BLaER1 (cell line): Measurements from ENCODE around the gene TWIST2.

ENCODE experiments used
- H3K27ac ChIP-seq: shearing (Covaris generic); formaldehyde crosslinking; 2 replicates; pipeline ENCODE4 v1.8.1; 2022
- H3K27me3 ChIP-seq: shearing (Covaris generic); formaldehyde crosslinking; 2 replicates; pipeline ENCODE4 v1.8.1; 2022
- H3K36me3 ChIP-seq: shearing (Covaris generic); formaldehyde crosslinking; 2 replicates; pipeline ENCODE4 v1.8.1; 2022
- H3K4me1 ChIP-seq: shearing (Covaris generic); formaldehyde crosslinking; 2 replicates; pipeline ENCODE4 v1.8.1; 2022
- H3K4me2 ChIP-seq: shearing (Covaris generic); formaldehyde crosslinking; 2 replicates; pipeline ENCODE4 v1.8.1; 2022
- H3K4me3 ChIP-seq: shearing (Covaris generic); formaldehyde crosslinking; 2 replicates; pipeline ENCODE4 v1.8.1; 2022
- H3K9ac ChIP-seq: shearing (Covaris generic); formaldehyde crosslinking; 2 replicates; pipeline ENCODE4 v1.8.1; 2022
- H3K9me3 ChIP-seq: shearing (Covaris generic); formaldehyde crosslinking; 2 replicates; pipeline ENCODE4 v1.8.1; 2022
- H4K20me1 ChIP-seq: shearing (Covaris generic); formaldehyde crosslinking; 2 replicates; pipeline ENCODE4 v1.8.1; 2022
- Cebpa-rat ChIP-seq: shearing (Covaris generic); IDR thresholded peaks from 2 replicates; pipeline ENCODE4 v1.8.1; 2022

Gene TWIST2

DNA sequence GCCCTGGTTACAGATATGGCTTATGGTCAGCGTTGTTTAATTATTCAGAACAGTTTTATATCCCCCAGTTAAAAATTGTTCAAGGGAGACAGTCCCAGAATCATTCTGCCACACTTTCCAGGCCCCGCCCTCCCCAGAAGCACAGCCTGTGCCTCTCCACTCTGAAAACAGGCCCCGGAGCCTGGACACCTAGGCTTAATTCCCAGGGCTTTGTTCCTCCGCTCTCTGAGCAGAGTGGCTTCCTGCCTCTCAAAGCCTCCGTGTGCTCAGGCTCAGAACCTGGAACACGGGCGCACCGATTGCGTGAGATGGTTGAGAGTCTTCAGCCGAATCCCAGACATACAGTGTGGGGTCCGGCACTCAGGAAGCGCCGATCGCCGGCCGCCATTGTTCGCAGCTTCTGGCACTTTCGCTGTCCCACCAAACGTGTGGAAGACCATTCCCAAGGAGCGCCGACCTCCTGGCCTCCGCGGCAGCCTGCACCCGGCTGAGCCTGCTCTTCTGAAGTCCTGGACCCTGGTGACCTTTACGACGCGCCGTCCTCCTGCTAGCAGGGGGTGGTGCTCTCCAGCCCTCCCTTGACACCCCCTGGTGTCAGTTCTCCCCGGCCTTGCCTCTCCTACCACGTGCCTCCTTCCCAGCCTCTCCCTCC is 45.6 kb downstream of the TWIST2 start:
- Histone ChIP-seq H3K4me2 (no peak overlapping the region), H3K27ac (no peak overlapping the region), H3K9me3 (no peaks in the 10 kb centered on the region), H3K4me1 (peaks cover 18% of the 10 kb centered on the region), H3K9ac (no peak overlapping the region), H4K20me1 (no peaks in the 10 kb centered on the region), H3K36me3 (no peaks in the 10 kb centered on the region), H3K4me3 (no peak overlapping the region), H3K27me3 (no peaks in the 10 kb centered on the region)
- no peak for TF ChIP-seq Cebpa-rat

GRCh38 chr2:238894226-238894949 is 46.5 kb downstream of the TWIST2 start:
- Histone ChIP-seq H3K4me1 (peaks cover 25% of the 10 kb centered on the region), H3K27me3 (no peaks in the 10 kb centered on the region), H3K36me3 (no peaks in the 10 kb centered on the region), H3K9me3 (no peaks in the 10 kb centered on the region), H3K9ac (no peak overlapping the region), H3K27ac (no peak overlapping the region), H3K4me2 (no peak overlapping the region), H4K20me1 (no peaks in the 10 kb centered on the region), H3K4me3 (no peak overlapping the region)
- TF ChIP-seq Cebpa-rat = no peak

DNA sequence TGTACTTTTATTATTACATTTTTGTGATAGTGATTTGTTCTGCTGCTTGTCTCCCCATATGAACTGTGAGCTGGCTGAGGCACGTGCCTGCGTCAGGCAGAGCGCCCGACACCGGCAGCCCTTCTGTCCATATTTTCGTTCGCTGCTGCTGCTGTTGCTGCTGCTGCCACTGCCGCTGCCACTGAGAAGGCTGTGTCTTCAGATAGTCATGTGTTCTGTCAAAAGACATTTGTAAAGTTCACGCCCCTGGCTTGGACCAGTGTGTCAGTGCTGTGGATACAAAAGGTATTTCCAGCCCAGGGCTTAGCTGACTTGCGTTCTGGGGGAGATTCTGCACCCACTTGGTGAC is 47.0 kb downstream of the TWIST2 start:
- Histone ChIP-seq H3K4me1 (peaks cover 25% of the 10 kb centered on the region), H3K27ac (no peak overlapping the region), H3K27me3 (no peaks in the 10 kb centered on the region), H3K9ac (no peak overlapping the region), H3K36me3 (no peaks in the 10 kb centered on the region), H3K9me3 (no peaks in the 10 kb centered on the region), H3K4me3 (no peak overlapping the region), H3K4me2 (no peak overlapping the region), H4K20me1 (no peaks in the 10 kb centered on the region)
- no peak for TF ChIP-seq Cebpa-rat

GRCh38 chr2:238895361-238895882 is 47.5 kb downstream of the TWIST2 start:
- Histone ChIP-seq H3K9ac (no peak overlapping the region), H3K4me1 (peaks cover 25% of the 10 kb centered on the region), H3K9me3 (no peaks in the 10 kb centered on the region), H3K4me3 (no peak overlapping the region), H4K20me1 (no peaks in the 10 kb centered on the region), H3K27ac (no peak overlapping the region), H3K27me3 (no peaks in the 10 kb centered on the region), H3K4me2 (no peak overlapping the region), H3K36me3 (no peaks in the 10 kb centered on the region)
- no peak for TF ChIP-seq Cebpa-rat

DNA sequence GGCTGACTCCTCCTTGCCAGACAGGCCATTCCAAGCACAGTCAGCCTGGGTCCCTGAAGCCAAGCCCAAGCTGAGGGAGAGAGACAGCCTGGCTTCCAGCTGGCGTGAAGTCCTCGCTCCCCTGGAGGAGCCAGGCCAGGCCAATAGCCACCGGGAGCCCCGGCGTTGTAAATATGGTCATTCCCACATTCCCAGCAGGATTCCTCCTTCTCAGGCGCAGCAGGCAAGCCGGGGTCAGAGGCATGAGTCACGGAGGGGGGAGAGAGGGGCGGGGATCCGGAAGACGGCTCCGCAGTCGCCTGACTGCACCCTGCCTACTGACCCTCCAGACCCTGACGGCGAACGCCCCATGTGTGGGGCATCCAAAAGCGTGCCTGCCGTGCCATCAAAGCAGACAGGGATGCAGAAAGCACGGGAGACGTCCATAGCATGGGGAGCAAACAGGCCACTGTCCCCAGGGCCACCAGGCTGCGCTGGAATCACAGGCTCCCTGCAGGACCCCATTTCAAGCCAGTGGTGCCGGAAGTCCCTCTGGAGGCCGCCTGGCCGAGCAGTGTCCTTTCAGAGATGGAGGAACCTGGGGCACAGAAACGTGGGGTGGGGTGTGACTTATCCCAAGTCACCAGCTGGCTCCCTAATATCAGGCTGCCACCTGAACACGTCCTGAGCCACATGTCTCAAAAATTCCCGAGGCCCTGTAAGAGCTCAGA is 48.2 kb downstream of the TWIST2 start:
- H4K20me1 ChIP-seq = no peaks in the 10 kb centered on the region
- no peak overlapping the region for H3K4me3 ChIP-seq
- peaks cover 25% of the 10 kb centered on the region for H3K4me1 ChIP-seq
- no peak overlapping the region for H3K27ac ChIP-seq
- TF ChIP-seq Cebpa-rat = no peak
- H3K36me3 ChIP-seq = no peaks in the 10 kb centered on the region
- H3K9me3 ChIP-seq = no peaks in the 10 kb centered on the region
- no peak overlapping the region for H3K9ac ChIP-seq
- no peak overlapping the region for H3K4me2 ChIP-seq
- no peaks in the 10 kb centered on the region for H3K27me3 ChIP-seq

DNA sequence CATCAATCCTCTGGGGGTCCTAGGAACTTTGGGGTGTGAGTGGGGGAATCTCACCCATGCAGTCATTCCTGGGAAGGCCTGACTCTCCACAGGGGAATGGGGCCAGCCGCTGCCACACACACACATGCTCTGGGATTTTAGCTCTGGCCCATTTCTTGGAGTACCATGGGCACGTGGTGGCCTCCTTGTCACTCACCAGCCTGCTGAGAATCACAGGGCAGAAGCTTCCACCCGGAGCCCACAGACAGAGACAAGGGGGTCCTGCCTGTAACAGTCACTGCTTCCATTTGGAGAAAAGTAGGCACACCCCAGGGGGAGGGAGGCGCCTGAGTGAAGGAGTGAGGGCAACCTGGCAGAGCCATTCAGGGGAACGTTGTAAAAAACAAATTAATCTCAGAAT is 48.8 kb downstream of the TWIST2 start:
- H4K20me1 ChIP-seq = no peaks in the 10 kb centered on the region
- no peaks in the 10 kb centered on the region for H3K9me3 ChIP-seq
- no peaks in the 10 kb centered on the region for H3K36me3 ChIP-seq
- peak overlapping the region; percentile 75; the same call in 1 of the 2 replicates for H3K4me2 ChIP-seq
- H3K27ac ChIP-seq = no peak overlapping the region
- H3K27me3 ChIP-seq = no peaks in the 10 kb centered on the region
- peaks cover 25% of the 10 kb centered on the region for H3K4me1 ChIP-seq
- TF ChIP-seq Cebpa-rat = no peak
- H3K9ac ChIP-seq = no peak overlapping the region
- no peak overlapping the region for H3K4me3 ChIP-seq

- Histone ChIP-seq H3K4me1 (peaks cover 25% of the 10 kb centered on the region), H3K4me3 (no peak overlapping the region), H3K27ac (peak overlapping the region; percentile 72), H3K27me3 (no peaks in the 10 kb centered on the region), H3K36me3 (no peaks in the 10 kb centered on the region), H3K9ac (peak overlapping the region; percentile 46; the same call in 1 of the 2 replicates), H4K20me1 (no peaks in the 10 kb centered on the region), H3K4me2 (peak overlapping the region; percentile 75), H3K9me3 (no peaks in the 10 kb centered on the region)
- no peak for TF ChIP-seq Cebpa-rat
Measured at GRCh38 chr2:238897122-238897880, 49.4 kb downstream of the TWIST2 start.

GRCh38 chr2:238897911-238898311 is 50.0 kb downstream of the TWIST2 start:
- no peaks in the 10 kb centered on the region for H3K9me3 ChIP-seq
- TF ChIP-seq Cebpa-rat = no peak
- peak overlapping the region; percentile 46; the same call in 1 of the 2 replicates for H3K9ac ChIP-seq
- no peak overlapping the region for H3K4me3 ChIP-seq
- H3K27me3 ChIP-seq = no peaks in the 10 kb centered on the region
- H3K4me2 ChIP-seq = peak overlapping the region; percentile 75
- no peaks in the 10 kb centered on the region for H3K36me3 ChIP-seq
- no peaks in the 10 kb centered on the region for H4K20me1 ChIP-seq
- peak overlapping the region; percentile 72 for H3K27ac ChIP-seq
- peaks cover 25% of the 10 kb centered on the region for H3K4me1 ChIP-seq

- H3K9me3 ChIP-seq = no peaks in the 10 kb centered on the region
- H3K27me3 ChIP-seq = no peaks in the 10 kb centered on the region
- H3K4me3 ChIP-seq = no peak overlapping the region
- H3K4me1 ChIP-seq = peaks cover 25% of the 10 kb centered on the region
- no peaks in the 10 kb centered on the region for H4K20me1 ChIP-seq
- peak overlapping the region; percentile 75 for H3K4me2 ChIP-seq
- TF ChIP-seq Cebpa-rat = no peak
- no peak overlapping the region for H3K9ac ChIP-seq
- no peaks in the 10 kb centered on the region for H3K36me3 ChIP-seq
- no peak overlapping the region; the same call in 1 of the 2 replicates for H3K27ac ChIP-seq
Measured at GRCh38 chr2:238898534-238899281, 50.8 kb downstream of the TWIST2 start.
